ENCODE results near the gene HMCN1.

HMCN1 gene

GRCh38 chr1:186044079-186044685 lies 310.0 kb downstream of the HMCN1 start:
- no peak for DNase-seq

DNA sequence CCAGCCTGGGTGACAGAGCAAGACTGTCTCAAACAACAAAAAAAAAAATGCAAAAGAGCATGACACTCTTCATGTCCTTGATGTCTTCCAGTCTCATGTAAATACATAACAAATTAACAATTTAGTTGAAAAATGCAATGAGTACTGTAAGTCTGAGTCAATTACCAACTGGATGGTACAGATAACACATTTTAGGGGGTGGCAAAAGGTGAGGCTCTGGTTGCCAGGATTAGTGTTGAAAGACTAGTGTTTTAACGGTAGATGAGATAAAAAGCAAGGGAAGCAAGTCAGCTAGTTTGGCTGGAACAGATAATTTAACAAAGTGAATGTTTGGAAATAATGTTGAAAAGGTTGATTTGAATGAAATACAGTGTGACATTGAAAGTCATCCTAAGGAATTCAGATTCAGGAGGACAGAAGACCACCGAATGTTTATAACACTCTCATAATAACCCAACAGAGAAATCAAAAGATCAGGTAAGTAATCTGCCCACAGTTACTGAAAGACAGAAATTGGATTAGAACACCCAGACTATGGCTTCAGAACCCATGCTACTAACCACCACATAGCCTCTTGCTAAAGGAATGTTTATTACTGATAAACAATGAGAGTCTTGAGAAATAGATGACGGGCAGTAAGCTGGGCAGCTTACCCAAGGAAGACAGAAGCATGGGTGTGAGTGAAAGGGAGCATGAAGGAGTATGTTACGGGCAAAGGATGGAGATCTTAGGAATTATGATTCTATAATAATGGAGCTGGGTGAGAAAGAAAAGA lies 312.4 kb downstream of the HMCN1 start:
- DNase-seq = no peak

- DNase-seq = no peak
These were observed 316.2 kb downstream of the HMCN1 start for GRCh38 chr1:186050360-186050759.

DNA sequence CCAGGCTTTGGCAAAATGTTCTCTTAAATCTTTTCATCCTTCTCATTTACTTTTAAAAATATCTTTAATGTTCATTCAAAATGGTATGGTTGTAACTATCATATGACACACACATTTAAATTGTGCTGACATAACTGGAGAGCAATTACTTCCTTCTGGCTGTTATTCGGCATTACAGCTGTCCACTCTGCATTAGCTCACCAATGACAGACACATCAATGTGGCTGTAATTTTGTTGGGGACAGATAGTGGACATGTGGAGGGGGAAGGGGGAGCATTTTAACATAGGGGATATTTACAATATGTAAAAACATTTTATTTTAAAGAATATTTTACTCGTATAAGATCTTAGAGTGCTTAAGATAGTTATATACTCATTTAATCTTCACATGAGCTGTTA lies 319.8 kb downstream of the HMCN1 start:
- DNase-seq = no peak

GRCh38 chr1:186054932-186055331 lies 320.7 kb downstream of the HMCN1 start:
- no peak for DNase-seq

GRCh38 chr1:186055846-186056245 lies 321.7 kb downstream of the HMCN1 start:
- no peak for DNase-seq

- DNase-seq = no peak
These were observed 322.9 kb downstream of the HMCN1 start for GRCh38 chr1:186057086-186057485.

- no peak for DNase-seq
These were observed 325.1 kb downstream of the HMCN1 start for GRCh38 chr1:186059311-186059710.

GRCh38 chr1:186059752-186060151 lies 325.6 kb downstream of the HMCN1 start:
- no peak for DNase-seq

GRCh38 chr1:186060226-186060625 lies 326.0 kb downstream of the HMCN1 start:
- DNase-seq = no peak

DNA sequence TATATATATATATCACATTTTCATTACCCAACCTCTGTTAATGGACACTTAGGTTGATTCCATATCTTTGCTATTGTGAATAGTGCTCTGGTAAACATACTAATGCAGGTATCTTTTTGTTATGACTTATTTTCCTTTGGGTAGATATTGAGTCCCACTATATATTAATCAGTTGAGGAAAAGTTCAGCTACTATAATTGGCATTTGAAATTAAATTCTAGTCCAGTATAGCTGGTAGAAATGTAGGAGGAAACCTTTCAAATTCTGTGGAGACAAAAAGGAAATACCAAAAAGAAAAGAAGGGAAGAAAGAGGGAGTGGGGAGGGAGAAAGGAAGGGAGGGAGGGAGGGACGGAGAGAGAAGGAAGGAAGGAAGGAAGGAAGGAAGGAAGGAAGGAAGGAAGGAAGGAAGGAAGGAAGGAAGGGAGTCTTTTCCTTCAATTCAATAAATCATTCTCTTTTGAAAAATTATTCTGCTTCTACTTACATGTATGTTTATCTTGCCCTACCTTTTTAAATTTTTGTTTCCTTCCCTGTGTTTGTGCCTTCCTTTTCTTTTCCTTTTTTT lies 329.0 kb downstream of the HMCN1 start:
- no peak for DNase-seq

GRCh38 chr1:186066411-186066810 lies 332.2 kb downstream of the HMCN1 start:
- no peak for DNase-seq

- no peak for DNase-seq
These were observed 339.5 kb downstream of the HMCN1 start for GRCh38 chr1:186073697-186074096.

DNA sequence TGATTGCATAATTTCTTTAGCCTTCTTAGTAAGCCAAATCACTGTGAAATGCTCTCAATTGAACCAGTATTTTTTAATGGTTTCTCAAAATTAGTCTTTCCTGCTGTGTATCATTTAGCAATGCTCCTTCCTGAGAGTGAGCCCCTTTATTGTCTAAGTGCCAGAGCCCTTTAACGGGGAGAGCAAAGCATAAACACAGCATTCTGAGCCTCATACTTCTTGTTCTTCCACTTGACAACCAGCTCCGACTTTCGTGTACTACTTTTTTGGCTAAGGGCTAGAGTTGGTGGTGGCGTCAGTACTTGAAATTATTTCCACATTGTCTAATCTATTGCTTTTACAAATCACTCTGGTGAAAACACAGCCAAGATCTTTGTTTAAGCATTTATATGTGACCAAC lies 341.8 kb downstream of the HMCN1 start:
- no peak for DNase-seq

DNA sequence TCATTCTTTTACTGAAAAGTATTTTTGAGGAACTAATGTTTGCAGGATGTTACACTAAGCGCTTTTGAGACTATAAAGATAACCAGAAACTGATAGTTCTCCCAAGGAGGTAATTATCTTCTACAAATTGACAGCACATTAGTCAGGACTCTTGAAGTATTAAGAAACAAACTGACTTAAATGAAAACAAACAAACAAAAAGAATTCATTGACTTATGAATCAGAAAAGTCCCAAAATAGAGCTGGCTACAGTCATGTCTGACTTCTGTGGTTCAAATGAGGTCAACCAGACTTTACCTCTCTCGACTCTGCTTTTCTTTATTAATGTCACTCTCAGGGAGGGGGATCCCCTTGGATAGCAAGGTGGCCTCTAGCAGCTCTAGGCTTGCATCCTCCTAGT lies 344.1 kb downstream of the HMCN1 start:
- DNase-seq = no peak

DNA sequence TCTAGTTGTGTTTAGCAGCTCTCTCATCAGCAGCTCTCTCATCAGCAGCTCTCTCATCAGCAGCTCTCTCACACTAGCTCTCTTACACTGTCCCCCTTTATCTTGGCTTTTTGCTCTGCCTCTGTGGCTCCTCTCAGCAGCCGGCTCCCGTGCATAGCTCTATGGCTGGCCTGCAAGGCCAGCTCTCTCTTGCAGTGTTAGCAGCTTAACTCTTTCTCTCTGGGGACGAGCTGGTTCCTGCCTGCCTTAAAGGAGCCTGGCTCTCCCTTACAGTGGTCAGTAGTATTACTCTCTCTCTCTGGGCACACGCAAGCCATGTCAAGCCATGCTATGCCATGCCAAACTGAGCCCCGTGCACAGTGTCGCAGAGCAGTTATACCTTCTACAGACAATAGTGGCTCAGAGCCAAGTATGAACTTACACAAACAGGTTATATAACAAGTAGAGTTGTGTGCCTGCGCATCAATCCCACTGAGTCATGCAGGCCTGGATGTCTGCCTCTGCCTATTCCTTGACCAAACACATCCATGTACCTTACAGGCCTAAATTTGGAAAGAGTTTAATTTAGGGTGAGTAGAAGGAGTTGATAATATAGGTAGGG lies 345.0 kb downstream of the HMCN1 start:
- no peak for DNase-seq

DNA sequence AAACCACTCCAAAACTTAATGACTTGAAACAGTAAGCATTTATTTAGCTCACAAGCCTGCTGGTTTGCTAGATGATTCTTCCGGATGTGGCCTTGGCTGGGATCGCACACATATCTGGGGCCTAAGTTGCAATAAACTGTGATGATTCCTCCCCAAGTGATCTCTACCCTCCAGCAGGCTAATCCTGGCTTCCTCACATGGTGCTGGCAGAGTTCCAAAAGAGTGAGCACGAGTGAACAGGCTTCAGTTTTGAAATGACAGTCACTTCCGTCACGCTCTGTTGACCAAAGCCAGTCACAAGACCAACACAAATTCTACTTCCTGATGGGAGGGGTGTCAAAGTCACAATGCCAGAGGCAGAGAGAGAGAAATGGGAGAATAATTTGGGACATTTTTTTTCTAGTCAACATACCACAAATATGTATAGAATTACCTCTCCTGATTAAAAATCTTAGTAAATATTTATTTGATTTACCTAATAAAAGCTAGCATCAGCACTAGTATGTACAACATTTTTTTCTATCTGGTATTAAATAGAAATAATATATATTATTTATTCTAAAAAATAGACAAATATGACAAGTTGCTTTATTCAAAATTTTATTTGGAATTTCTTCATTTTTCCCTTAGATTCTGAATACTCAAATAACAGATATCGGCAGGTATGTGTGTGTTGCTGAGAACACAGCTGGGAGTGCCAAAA lies 348.2 kb downstream of the HMCN1 start:
- DNase-seq = peak; percentile 95 to 98

DNA sequence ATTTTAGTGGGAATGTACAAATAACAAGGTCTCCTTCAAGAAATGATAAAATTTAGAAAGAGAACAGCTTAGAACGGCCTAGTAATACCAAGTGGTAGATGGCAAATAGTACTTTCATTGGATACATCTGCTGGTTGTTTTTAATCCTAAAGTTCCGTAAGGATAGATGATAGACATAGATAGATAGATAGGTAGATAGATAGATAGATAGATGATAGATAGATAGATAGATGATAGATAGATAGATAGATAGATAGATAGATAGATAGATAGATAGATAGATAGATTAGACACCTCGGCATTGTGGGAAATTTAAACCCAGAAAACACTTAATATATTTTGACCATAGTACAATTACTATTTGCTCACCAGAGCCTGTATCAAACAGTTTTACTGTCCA lies 352.4 kb downstream of the HMCN1 start:
- DNase-seq = no peak

- DNase-seq = no peak
These were observed 355.7 kb downstream of the HMCN1 start for GRCh38 chr1:186089940-186090339.

- DNase-seq = no peak
These were observed 357.1 kb downstream of the HMCN1 start for GRCh38 chr1:186091222-186091720.

GRCh38 chr1:186093437-186093836 lies 359.2 kb downstream of the HMCN1 start:
- DNase-seq = peak in 1 of 2 experiments; percentile 40

DNA sequence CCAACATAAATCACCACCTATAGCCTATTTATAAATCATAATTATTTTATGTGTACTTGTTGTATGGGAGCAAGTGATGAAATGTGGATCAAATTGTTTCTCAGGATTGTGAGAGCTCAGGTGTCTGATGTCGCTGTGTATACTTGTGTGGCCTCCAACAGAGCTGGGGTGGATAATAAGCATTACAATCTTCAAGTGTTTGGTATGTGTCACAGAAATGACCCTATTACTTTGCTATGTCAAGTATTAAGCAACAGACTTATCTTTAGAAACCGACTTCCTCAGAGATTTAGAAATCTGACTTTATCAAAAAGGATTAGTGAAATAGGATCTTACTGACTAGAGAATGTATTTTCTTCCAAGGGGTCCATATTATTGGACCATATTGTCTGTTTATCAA lies 360.0 kb downstream of the HMCN1 start:
- DNase-seq = no peak

Measured in NCI-H2081 (cell line).